Adrenal gland (tissue), 5 donors: ENCODE data around the gene KCNN4.

Source experiments
- CTCF ChIP-seq, 6 experiments: fragments of 450-650 bp in 4 of 6; fragments of 200-600 bp in 2 of 6; sonication (generic) in 1 of 6; IDR thresholded peaks; 1 replicate in 5 of 6; 2 replicates in 1 of 6; pipeline versions ENCODE4 v1.5.1 to v1.8.0; 2016 to 2021; ENCODE audit warnings: antibody characterized with exemption in 6 of 6, mild to moderate bottlenecking in 2 of 6, moderate library complexity in 1 of 6
- POLR2A ChIP-seq, 2 donors: fragments of 450-650 bp; IDR thresholded peaks; one replicate each; pipeline ENCODE4 v1.6.1; 2017; ENCODE audit warnings: antibody characterized with exemption in 2 of 2, mild to moderate bottlenecking in 2 of 2, moderate library complexity in 1 of 2
- donor health status: DM: no; HTN: no; CAD: no.

- TF ChIP-seq CTCF (IDR thresholded peaks at IDR 0.05) = no peak
- no peak for TF ChIP-seq POLR2A (IDR thresholded peaks at IDR 0.05)
Observed at GRCh38 chr19:43735013-43735412, 45.8 kb downstream of the KCNN4 start.
